Tibial nerve (tissue), 4 donors: Measurements from ENCODE around the gene KIAA0319L. TPM values are rescaled to one million over a fixed set of nuclear protein-coding genes. Genes with fewer than 3 reads are reported as not detected.
"Not testable (repeated sequence)": the region's sequence is repeated elsewhere in the genome, so short reads cannot be mapped to it uniquely, and the experiment has no call there.

Experiments used
- DNase-seq, 2 donors: peaks; one replicate each; pipeline ENCODE4 v3.0.0-alpha.2; 2019; ENCODE audit warnings: low spot score in 2 of 2
- H3K27ac ChIP-seq, 4 donors: fragments of 200-600 bp; sonication (generic) in 3 of 4; one replicate each; pipeline ENCODE4 v1.5.1; 2017 to 2019; ENCODE audit warnings: mild to moderate bottlenecking in 1 of 4
- H3K27me3 ChIP-seq, 2 donors: fragments of 200-600 bp; sonication (generic) in 1 of 2; one replicate each; pipeline versions ENCODE4 v1.5.1 to v1.6.0; 2017 to 2019
- H3K36me3 ChIP-seq, 3 donors: fragments of 200-600 bp; sonication (generic); one replicate each; pipeline ENCODE4 v1.5.1; 2018 to 2019
- H3K4me1 ChIP-seq, 4 donors: fragments of 200-600 bp; sonication (generic) in 3 of 4; one replicate each; pipeline ENCODE4 v1.5.1; 2017 to 2019
- H3K4me3 ChIP-seq, 4 donors: fragments of 200-600 bp; sonication (generic) in 3 of 4; one replicate each; pipeline ENCODE4 v1.5.1; 2017 to 2019; ENCODE audit warnings: mild to moderate bottlenecking in 1 of 4, moderate library complexity in 1 of 4
- H3K9me3 ChIP-seq, 4 donors: fragments of 200-600 bp; sonication (generic) in 3 of 4; one replicate each; pipeline ENCODE4 v1.5.1; 2017 to 2019
- CTCF ChIP-seq, 5 experiments: fragments of 200-600 bp in 3 of 5; fragments of 450-650 bp in 2 of 5; sonication (generic) in 3 of 5; IDR thresholded peaks; one replicate each; pipeline ENCODE4 v1.5.1; 2016 to 2019; ENCODE audit warnings: antibody characterized with exemption in 5 of 5, mild to moderate bottlenecking in 3 of 5, moderate library complexity in 2 of 5
- EP300 ChIP-seq, 2 donors: sonication (generic); formaldehyde crosslinking; IDR thresholded peaks; one replicate each; pipeline ENCODE4 v1.6.1; 2017; ENCODE audit warnings: antibody characterized with exemption in 2 of 2, mild to moderate bottlenecking in 1 of 2
- POLR2A ChIP-seq, 2 donors: fragments of 450-650 bp; IDR thresholded peaks; one replicate each; pipeline ENCODE4 v1.6.1; 2017; ENCODE audit warnings: antibody characterized with exemption in 2 of 2, mild to moderate bottlenecking in 2 of 2, moderate library complexity in 2 of 2
- WGBS, 2 donors: methylation state at CpG; one replicate each; pipeline ENCODE4 v1.1.5; 2018; 5-methylcytosine and 5-hydroxymethylcytosine counted together
- total RNA-seq, 4 donors: library from RNA; depleted of rRNA; stranded (reverse); fragments of >200 nt; gene quantifications; one replicate each; pipeline ENCODE4 v1.1.0, GENCODE V29; 2016

KIAA0319L gene
- total RNA-seq, 4 donors from 2014 or later, result 57.0 to 115 (median 70.7) TPM

GRCh38 chr1:35589516-35590427 is 32.6 kb upstream of the KIAA0319L start:
- no peak overlapping the region for H3K27ac ChIP-seq
- WGBS, 2 donors, result 92 to 94% methylated on average over 15 of the region's 15 CpGs
- H3K4me3 ChIP-seq, result no peak overlapping the region
- no peaks in the 10 kb centered on the region for H3K27me3 ChIP-seq
- H3K36me3 ChIP-seq, result peaks cover 0 to 50% (median 0%) of the 10 kb centered on the region in 3 donors
- no peaks in the 10 kb centered on the region for H3K4me1 ChIP-seq
- DNase-seq, result no peak
- no peaks in the 10 kb centered on the region for H3K9me3 ChIP-seq
- TF ChIP-seq EP300 (IDR thresholded peaks at IDR 0.05) (no peak), POLR2A (IDR thresholded peaks at IDR 0.05) (no peak), CTCF (IDR thresholded peaks at IDR 0.05) (no peak)

GRCh38 chr1:35588197-35588910 is 31.2 kb upstream of the KIAA0319L start:
- Histone ChIP-seq H3K9me3 (no peaks in the 10 kb centered on the region), H3K4me1 (no peaks in the 10 kb centered on the region), H3K4me3 (no peak overlapping the region), H3K27me3 (no peaks in the 10 kb centered on the region), H3K27ac (no peak overlapping the region), H3K36me3 (peaks cover 0 to 40% (median 0%) of the 10 kb centered on the region in 3 donors)
- WGBS, 2 donors, result 69 to 74% methylated on average over 20 to 21 of the region's 21 CpGs
- TF ChIP-seq EP300 (IDR thresholded peaks at IDR 0.05), result no peak
- no peak for TF ChIP-seq CTCF (IDR thresholded peaks at IDR 0.05)
- TF ChIP-seq POLR2A (IDR thresholded peaks at IDR 0.05), result no peak
- no peak for DNase-seq

GRCh38 chr1:35587736-35588135 is 30.5 kb upstream of the KIAA0319L start:
- TF ChIP-seq POLR2A (IDR thresholded peaks at IDR 0.05), result no peak
- TF ChIP-seq CTCF (IDR thresholded peaks at IDR 0.05), result no peak
- TF ChIP-seq EP300 (IDR thresholded peaks at IDR 0.05), result no peak
- Histone ChIP-seq H3K4me3 (no peak overlapping the region), H3K36me3 (peaks cover 0 to 40% (median 0%) of the 10 kb centered on the region in 3 donors), H3K27ac (no peak overlapping the region), H3K4me1 (no peaks in the 10 kb centered on the region), H3K27me3 (no peaks in the 10 kb centered on the region), H3K9me3 (no peaks in the 10 kb centered on the region)
- 74 to 79% methylated on average over 6 of the region's 6 CpGs for WGBS, 2 donors
- no peak for DNase-seq

GRCh38 chr1:35586808-35587207 is 29.6 kb upstream of the KIAA0319L start:
- H3K36me3 ChIP-seq, result peaks cover 0 to 32% (median 0%) of the 10 kb centered on the region in 3 donors
- no peak for DNase-seq
- WGBS, 2 donors, result 87 to 92% methylated on average over 7 of the region's 7 CpGs
- H3K4me1 ChIP-seq, result no peaks in the 10 kb centered on the region
- H3K27ac ChIP-seq, result no peak overlapping the region
- H3K4me3 ChIP-seq, result no peak overlapping the region
- no peaks in the 10 kb centered on the region for H3K27me3 ChIP-seq
- no peaks in the 10 kb centered on the region for H3K9me3 ChIP-seq
- TF ChIP-seq EP300 (IDR thresholded peaks at IDR 0.05) (no peak), POLR2A (IDR thresholded peaks at IDR 0.05) (no peak), CTCF (IDR thresholded peaks at IDR 0.05) (no peak)

- H3K4me1 ChIP-seq, H3K9me3 ChIP-seq, H3K27ac ChIP-seq, DNase-seq, H3K4me3 ChIP-seq, H3K27me3 ChIP-seq: not testable (repeated sequence)
- peaks cover 0 to 22% (median 0%) of the 10 kb centered on the region in 3 donors for H3K36me3 ChIP-seq
- WGBS, 2 donors, result 90 to 91% methylated on average over 1 of the region's 1 CpG
Observed at GRCh38 chr1:35585805-35586204, 28.6 kb upstream of the KIAA0319L start.
